Activated T-cell treated with anti-CD3 and anti-CD28 coated beads, Interleukin-2, amount 50 U/mL, for 4 hours (primary cell): ENCODE results near the gene SLC8A1. TPM values are rescaled to one million over a fixed set of nuclear protein-coding genes. Genes with fewer than 3 reads are reported as not detected.

Source experiments
- ATAC-seq, 2 donors: fragments of 200-7000 bp; cut with Tn5 transposase; one replicate each; pipeline ENCODE4 v1.10.0; 2021
- DNase-seq: peaks from one replicate; pipeline ENCODE4 v3.0.0-alpha.2; 2020
- H3K27me3 Mint-ChIP-seq: one replicate; pipeline ENCODE4 v1.8.0; 2021; ENCODE audit warnings: low read depth, mixed read lengths
- H3K36me3 Mint-ChIP-seq: one replicate; pipeline ENCODE4 v1.8.0; 2022; ENCODE audit warnings: mixed read lengths; ENCODE audit not compliant: insufficient read depth
- H3K4me1 Mint-ChIP-seq: one replicate; pipeline ENCODE4 v1.8.0; 2021; ENCODE audit warnings: low read depth, mixed read lengths
- H3K4me3 Mint-ChIP-seq: one replicate; pipeline ENCODE4 v1.8.0; 2021; ENCODE audit warnings: mild to moderate bottlenecking, moderate library complexity, mixed read lengths
- H3K9me3 Mint-ChIP-seq: one replicate; pipeline ENCODE4 v1.8.0; 2021; ENCODE audit warnings: mixed read lengths
- total RNA-seq, 3 donors: library from RNA; stranded (reverse); gene quantifications; one replicate each; pipeline ENCODE4 v1.2.1, GENCODE V29; 2021

The SLC8A1 gene
- total RNA-seq: under 1 TPM; 0.08 to 0.28 (median 0.26) TPM

- no peaks in the 10 kb centered on the region for H3K36me3 Mint-ChIP-seq
- ATAC-seq (peak; percentile 50 to 51), DNase-seq (no peak)
- peaks cover 7% of the 10 kb centered on the region for H3K4me1 Mint-ChIP-seq
- H3K4me3 Mint-ChIP-seq: peak within 1 kb of the TSS; percentile 57
- no peaks in the 10 kb centered on the region for H3K9me3 Mint-ChIP-seq
- H3K27me3 Mint-ChIP-seq: peaks cover 28% of the 10 kb centered on the region
These were observed at the start of gene SLC8A1 for GRCh38 chr2:40451918-40452605. Gene SLC8A1, minus strand, starts transcription at chr2:40452090.

- no peak for DNase-seq
- Mint-ChIP-seq H3K36me3 (no peaks in the 10 kb centered on the region), H3K9me3 (no peaks in the 10 kb centered on the region), H3K4me3 (no peak overlapping the region), H3K27me3 (no peaks in the 10 kb centered on the region), H3K4me1 (no peaks in the 10 kb centered on the region)
- ATAC-seq: no peak
These were observed 47.5 kb upstream of the SLC8A1 start for GRCh38 chr2:40499437-40499836.

GRCh38 chr2:40497251-40497859, 45.5 kb upstream of the SLC8A1 start:
- no peaks in the 10 kb centered on the region for H3K36me3 Mint-ChIP-seq
- H3K27me3 Mint-ChIP-seq: no peaks in the 10 kb centered on the region

GRCh38 chr2:40489678-40489960, 37.7 kb upstream of the SLC8A1 start:
- Mint-ChIP-seq H3K36me3 (no peaks in the 10 kb centered on the region), H3K27me3 (no peaks in the 10 kb centered on the region), H3K4me1 (peaks cover 11% of the 10 kb centered on the region), H3K9me3 (no peaks in the 10 kb centered on the region), H3K4me3 (peak overlapping the region; percentile 74)
- DNase-seq: no peak
- ATAC-seq: no peak

More at GRCh38 chr2:40497251-40497859, 45.5 kb upstream of the SLC8A1 start:
- Mint-ChIP-seq H3K4me3 (no peak overlapping the region), H3K4me1 (no peaks in the 10 kb centered on the region), H3K9me3 (no peaks in the 10 kb centered on the region)
- no peak for ATAC-seq
- DNase-seq: no peak

- peak overlapping the region; percentile 74 for H3K4me3 Mint-ChIP-seq
- H3K4me1 Mint-ChIP-seq: peaks cover 11% of the 10 kb centered on the region
- H3K27me3 Mint-ChIP-seq: no peaks in the 10 kb centered on the region
- ATAC-seq (peak in 1 of 2 donors; percentile 23), DNase-seq (no peak)
- H3K9me3 Mint-ChIP-seq: no peaks in the 10 kb centered on the region
- no peaks in the 10 kb centered on the region for H3K36me3 Mint-ChIP-seq
These were observed 37.2 kb upstream of the SLC8A1 start for GRCh38 chr2:40488927-40489677.

- no peaks in the 10 kb centered on the region for H3K9me3 Mint-ChIP-seq
- no peak for DNase-seq
- peaks cover 11% of the 10 kb centered on the region for H3K4me1 Mint-ChIP-seq
- H3K36me3 Mint-ChIP-seq: no peaks in the 10 kb centered on the region
- ATAC-seq: no peak
- H3K4me3 Mint-ChIP-seq: no peak overlapping the region
- no peaks in the 10 kb centered on the region for H3K27me3 Mint-ChIP-seq
These were observed 36.3 kb upstream of the SLC8A1 start for GRCh38 chr2:40488101-40488601.

- no peak for ATAC-seq
- H3K4me3 Mint-ChIP-seq: no peak overlapping the region
- H3K4me1 Mint-ChIP-seq: peaks cover 11% of the 10 kb centered on the region
- H3K36me3 Mint-ChIP-seq: no peaks in the 10 kb centered on the region
- H3K9me3 Mint-ChIP-seq: no peaks in the 10 kb centered on the region
- no peaks in the 10 kb centered on the region for H3K27me3 Mint-ChIP-seq
- no peak for DNase-seq
These were observed 35.7 kb upstream of the SLC8A1 start for GRCh38 chr2:40487602-40488001.

GRCh38 chr2:40485854-40486253, 34.0 kb upstream of the SLC8A1 start:
- ATAC-seq: no peak
- no peak for DNase-seq
- Mint-ChIP-seq H3K27me3 (no peaks in the 10 kb centered on the region), H3K4me3 (no peak overlapping the region), H3K4me1 (peaks cover 11% of the 10 kb centered on the region), H3K36me3 (no peaks in the 10 kb centered on the region), H3K9me3 (no peaks in the 10 kb centered on the region)

- H3K4me3 Mint-ChIP-seq: no peak overlapping the region
- DNase-seq: no peak
- no peaks in the 10 kb centered on the region for H3K9me3 Mint-ChIP-seq
- no peaks in the 10 kb centered on the region for H3K36me3 Mint-ChIP-seq
- no peak for ATAC-seq
- H3K4me1 Mint-ChIP-seq: peaks cover 11% of the 10 kb centered on the region
- H3K27me3 Mint-ChIP-seq: no peaks in the 10 kb centered on the region
These were observed 33.4 kb upstream of the SLC8A1 start for GRCh38 chr2:40485318-40485717.

GRCh38 chr2:40483549-40484243, 31.8 kb upstream of the SLC8A1 start:
- H3K4me3 Mint-ChIP-seq: no peak overlapping the region
- no peaks in the 10 kb centered on the region for H3K27me3 Mint-ChIP-seq
- no peaks in the 10 kb centered on the region for H3K9me3 Mint-ChIP-seq
- DNase-seq (no peak), ATAC-seq (no peak)
- H3K4me1 Mint-ChIP-seq: no peaks in the 10 kb centered on the region
- H3K36me3 Mint-ChIP-seq: no peaks in the 10 kb centered on the region

- no peaks in the 10 kb centered on the region for H3K4me1 Mint-ChIP-seq
- H3K4me3 Mint-ChIP-seq: no peak overlapping the region
- DNase-seq (no peak), ATAC-seq (no peak)
- no peaks in the 10 kb centered on the region for H3K36me3 Mint-ChIP-seq
- no peaks in the 10 kb centered on the region for H3K9me3 Mint-ChIP-seq
- H3K27me3 Mint-ChIP-seq: no peaks in the 10 kb centered on the region
These were observed 28.7 kb upstream of the SLC8A1 start for GRCh38 chr2:40480596-40480995.

- no peak for ATAC-seq
- H3K36me3 Mint-ChIP-seq: no peaks in the 10 kb centered on the region
- no peak for DNase-seq
- no peaks in the 10 kb centered on the region for H3K4me1 Mint-ChIP-seq
- no peak overlapping the region for H3K4me3 Mint-ChIP-seq
- no peaks in the 10 kb centered on the region for H3K27me3 Mint-ChIP-seq
- no peaks in the 10 kb centered on the region for H3K9me3 Mint-ChIP-seq
These were observed 28.2 kb upstream of the SLC8A1 start for GRCh38 chr2:40480073-40480472.

- Mint-ChIP-seq H3K4me3 (no peak overlapping the region), H3K36me3 (no peaks in the 10 kb centered on the region), H3K4me1 (no peaks in the 10 kb centered on the region), H3K9me3 (no peaks in the 10 kb centered on the region), H3K27me3 (no peaks in the 10 kb centered on the region)
- ATAC-seq (no peak), DNase-seq (no peak)
These were observed 25.5 kb upstream of the SLC8A1 start for GRCh38 chr2:40477361-40477760.

- H3K27me3 Mint-ChIP-seq: no peaks in the 10 kb centered on the region
- H3K36me3 Mint-ChIP-seq: no peaks in the 10 kb centered on the region
- DNase-seq: no peak
- H3K4me1 Mint-ChIP-seq: no peaks in the 10 kb centered on the region
- H3K9me3 Mint-ChIP-seq: no peaks in the 10 kb centered on the region
- no peak for ATAC-seq
- no peak overlapping the region for H3K4me3 Mint-ChIP-seq
These were observed 24.5 kb upstream of the SLC8A1 start for GRCh38 chr2:40476436-40476835.
